ENCODE results near the gene GLYATL1B. TPM values are rescaled to one million over a fixed set of nuclear protein-coding genes. Genes with fewer than 3 reads are reported as not detected.

GLYATL1B gene
- total and polyA plus RNA-seq, 10 of the 15 experiments (the other 5 are each of a cell fraction or from before 2014, with no cell fraction given): 0.10 to 1.7 (median 0.24) TPM; not detected in 4

DNA sequence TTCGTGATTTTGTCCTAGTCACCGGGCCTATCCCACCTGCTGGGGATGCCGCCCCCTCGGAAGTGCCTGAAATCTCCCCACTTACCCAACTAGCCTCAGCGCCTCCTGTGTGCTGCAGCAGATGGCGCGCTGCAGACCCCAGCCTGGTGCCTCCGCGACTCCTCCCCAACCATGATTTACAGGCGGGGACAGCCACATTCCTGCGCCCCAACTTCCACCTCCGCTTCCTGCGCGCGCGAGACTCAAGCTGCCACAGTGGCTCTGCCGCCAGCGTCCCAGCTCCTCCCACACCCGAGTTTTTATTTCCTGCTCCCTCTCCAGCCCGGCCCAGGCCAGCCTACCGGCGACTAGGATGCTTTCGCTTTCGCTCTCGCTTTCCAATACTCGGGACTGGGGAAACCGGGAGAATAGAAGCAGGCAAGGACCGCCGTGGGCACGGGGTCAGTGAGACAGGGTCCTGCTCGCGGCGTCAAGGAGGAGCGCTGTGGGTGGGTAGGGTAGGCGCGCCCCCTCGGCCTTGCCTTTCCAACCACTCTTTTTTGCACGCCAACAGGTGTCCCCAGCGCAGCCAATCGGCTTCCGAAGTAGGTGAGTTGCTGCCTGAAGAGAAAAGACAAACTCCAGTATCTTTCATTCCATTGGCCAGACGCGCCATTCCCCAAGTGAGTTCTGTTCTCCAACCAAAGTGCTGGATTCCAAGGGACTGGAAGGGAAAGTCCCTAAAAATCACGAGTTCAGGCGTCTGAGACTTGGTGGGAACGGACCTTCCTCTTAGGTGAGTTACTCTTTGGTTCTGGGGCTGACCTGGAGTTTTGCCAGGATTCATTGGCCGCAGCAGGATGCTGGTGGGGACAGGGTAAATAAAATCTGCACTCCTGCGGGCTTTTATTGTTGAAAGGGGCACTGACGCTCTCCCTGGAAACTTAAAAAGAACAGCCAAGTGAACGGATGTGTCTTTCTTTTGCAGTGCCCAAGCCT is 56.7 kb downstream of the GLYATL1B start, which contains the start of gene FAM111A (continued):
- TF ChIP-seq CBX3 (IDR thresholded peaks at IDR 0.05; ENCODE audit: borderline replicate concordance, low read depth) (no peak), CBFB (IDR thresholded peaks at IDR 0.05; ENCODE audit: low read depth) (peak; percentile 56; the same call in 1 of the 2 replicates), IKZF2 (IDR thresholded peaks at IDR 0.05) (peak; percentile 92 to 93), BRCA1 (IDR thresholded peaks at IDR 0.05; ENCODE audit: low read depth, low read length) (peak; percentile 29; the same call in 1 of the 2 replicates), MEF2A (IDR thresholded peaks at IDR 0.05; ENCODE audit: insufficient read depth, low read depth, low read length) (0 out of 2 replicates have a peak, but pooled peaks have one; percentile 22), HDAC2 (IDR thresholded peaks at IDR 0.05) (no peak), CHD1 (IDR thresholded peaks at IDR 0.05; ENCODE audit: low read depth, low read length) (no peak), MXI1 (IDR thresholded peaks at IDR 0.05; ENCODE audit: low read depth, low read length) (peak; percentile 55), MYB (IDR thresholded peaks at IDR 0.05; ENCODE audit: borderline replicate concordance, low read depth, low read length) (no peak), MEF2B (IDR thresholded peaks at IDR 0.05; ENCODE audit: partially characterized antibody, poor library complexity, severe bottlenecking) (peak; percentile 51), NFIC (IDR thresholded peaks at IDR 0.05; ENCODE audit: low read depth, low read length) (peak; percentile 53; the same call in 1 of the 2 replicates), SPI1 (IDR thresholded peaks at IDR 0.05; ENCODE audit: borderline replicate concordance, insufficient read depth, low read depth, low read length) (peak; percentile 22; the same call in 1 of the 2 replicates), HDGF (IDR thresholded peaks at IDR 0.05) (peak; percentile 88), TCF3 (IDR thresholded peaks at IDR 0.05; ENCODE audit: borderline replicate concordance, insufficient read depth, low read depth, low read length) (0 out of 2 replicates have a peak, but pooled peaks have one; percentile 31), BACH1 (IDR thresholded peaks at IDR 0.05; ENCODE audit: borderline replicate concordance) (0 out of 2 replicates have a peak, but pooled peaks have one; percentile 41), ATF7 (IDR thresholded peaks at IDR 0.05; ENCODE audit: low read depth) (no peak), BHLHE40 (IDR thresholded peaks at IDR 0.05; ENCODE audit: borderline replicate concordance in 1 of 2, low read depth in 2 of 2, low read length in 1 of 2) (peak; percentile 26 to 27; a peak in 1 of 4 replicates), YY1 (IDR thresholded peaks at IDR 0.05; ENCODE audit: low read depth, low read length) (peak; percentile 62; the same call in 1 of the 2 replicates)
- TF ChIP-seq, protein P1, sequence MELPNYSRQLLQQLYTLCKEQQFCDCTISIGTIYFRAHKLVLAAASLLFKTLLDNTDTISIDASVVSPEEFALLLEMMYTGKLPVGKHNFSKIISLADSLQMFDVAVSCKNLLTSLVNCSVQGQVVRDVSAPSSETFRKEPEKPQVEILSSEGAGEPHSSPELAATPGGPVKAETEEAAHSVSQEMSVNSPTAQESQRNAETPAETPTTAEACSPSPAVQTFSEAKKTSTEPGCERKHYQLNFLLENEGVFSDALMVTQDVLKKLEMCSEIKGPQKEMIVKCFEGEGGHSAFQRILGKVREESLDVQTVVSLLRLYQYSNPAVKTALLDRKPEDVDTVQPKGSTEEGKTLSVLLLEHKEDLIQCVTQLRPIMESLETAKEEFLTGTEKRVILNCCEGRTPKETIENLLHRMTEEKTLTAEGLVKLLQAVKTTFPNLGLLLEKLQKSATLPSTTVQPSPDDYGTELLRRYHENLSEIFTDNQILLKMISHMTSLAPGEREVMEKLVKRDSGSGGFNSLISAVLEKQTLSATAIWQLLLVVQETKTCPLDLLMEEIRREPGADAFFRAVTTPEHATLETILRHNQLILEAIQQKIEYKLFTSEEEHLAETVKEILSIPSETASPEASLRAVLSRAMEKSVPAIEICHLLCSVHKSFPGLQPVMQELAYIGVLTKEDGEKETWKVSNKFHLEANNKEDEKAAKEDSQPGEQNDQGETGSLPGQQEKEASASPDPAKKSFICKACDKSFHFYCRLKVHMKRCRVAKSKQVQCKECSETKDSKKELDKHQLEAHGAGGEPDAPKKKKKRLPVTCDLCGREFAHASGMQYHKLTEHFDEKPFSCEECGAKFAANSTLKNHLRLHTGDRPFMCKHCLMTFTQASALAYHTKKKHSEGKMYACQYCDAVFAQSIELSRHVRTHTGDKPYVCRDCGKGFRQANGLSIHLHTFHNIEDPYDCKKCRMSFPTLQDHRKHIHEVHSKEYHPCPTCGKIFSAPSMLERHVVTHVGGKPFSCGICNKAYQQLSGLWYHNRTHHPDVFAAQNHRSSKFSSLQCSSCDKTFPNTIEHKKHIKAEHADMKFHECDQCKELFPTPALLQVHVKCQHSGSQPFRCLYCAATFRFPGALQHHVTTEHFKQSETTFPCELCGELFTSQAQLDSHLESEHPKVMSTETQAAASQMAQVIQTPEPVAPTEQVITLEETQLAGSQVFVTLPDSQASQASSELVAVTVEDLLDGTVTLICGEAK (IDR thresholded peaks at IDR 0.05; ENCODE audit: borderline replicate concordance): peak; percentile 31; the same call in 1 of the 2 replicates
- TF ChIP-seq, protein P2, sequence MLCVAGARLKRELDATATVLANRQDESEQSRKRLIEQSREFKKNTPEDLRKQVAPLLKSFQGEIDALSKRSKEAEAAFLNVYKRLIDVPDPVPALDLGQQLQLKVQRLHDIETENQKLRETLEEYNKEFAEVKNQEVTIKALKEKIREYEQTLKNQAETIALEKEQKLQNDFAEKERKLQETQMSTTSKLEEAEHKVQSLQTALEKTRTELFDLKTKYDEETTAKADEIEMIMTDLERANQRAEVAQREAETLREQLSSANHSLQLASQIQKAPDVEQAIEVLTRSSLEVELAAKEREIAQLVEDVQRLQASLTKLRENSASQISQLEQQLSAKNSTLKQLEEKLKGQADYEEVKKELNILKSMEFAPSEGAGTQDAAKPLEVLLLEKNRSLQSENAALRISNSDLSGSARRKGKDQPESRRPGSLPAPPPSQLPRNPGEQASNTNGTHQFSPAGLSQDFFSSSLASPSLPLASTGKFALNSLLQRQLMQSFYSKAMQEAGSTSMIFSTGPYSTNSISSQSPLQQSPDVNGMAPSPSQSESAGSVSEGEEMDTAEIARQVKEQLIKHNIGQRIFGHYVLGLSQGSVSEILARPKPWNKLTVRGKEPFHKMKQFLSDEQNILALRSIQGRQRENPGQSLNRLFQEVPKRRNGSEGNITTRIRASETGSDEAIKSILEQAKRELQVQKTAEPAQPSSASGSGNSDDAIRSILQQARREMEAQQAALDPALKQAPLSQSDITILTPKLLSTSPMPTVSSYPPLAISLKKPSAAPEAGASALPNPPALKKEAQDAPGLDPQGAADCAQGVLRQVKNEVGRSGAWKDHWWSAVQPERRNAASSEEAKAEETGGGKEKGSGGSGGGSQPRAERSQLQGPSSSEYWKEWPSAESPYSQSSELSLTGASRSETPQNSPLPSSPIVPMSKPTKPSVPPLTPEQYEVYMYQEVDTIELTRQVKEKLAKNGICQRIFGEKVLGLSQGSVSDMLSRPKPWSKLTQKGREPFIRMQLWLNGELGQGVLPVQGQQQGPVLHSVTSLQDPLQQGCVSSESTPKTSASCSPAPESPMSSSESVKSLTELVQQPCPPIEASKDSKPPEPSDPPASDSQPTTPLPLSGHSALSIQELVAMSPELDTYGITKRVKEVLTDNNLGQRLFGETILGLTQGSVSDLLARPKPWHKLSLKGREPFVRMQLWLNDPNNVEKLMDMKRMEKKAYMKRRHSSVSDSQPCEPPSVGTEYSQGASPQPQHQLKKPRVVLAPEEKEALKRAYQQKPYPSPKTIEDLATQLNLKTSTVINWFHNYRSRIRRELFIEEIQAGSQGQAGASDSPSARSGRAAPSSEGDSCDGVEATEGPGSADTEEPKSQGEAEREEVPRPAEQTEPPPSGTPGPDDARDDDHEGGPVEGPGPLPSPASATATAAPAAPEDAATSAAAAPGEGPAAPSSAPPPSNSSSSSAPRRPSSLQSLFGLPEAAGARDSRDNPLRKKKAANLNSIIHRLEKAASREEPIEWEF (IDR thresholded peaks at IDR 0.05; ENCODE audit: insufficient replicate concordance, low read depth, low read length): no peak

Data from GM12878 (cell line).